ENCODE measurements around the gene TEX12. TPM values are rescaled to one million over a fixed set of nuclear protein-coding genes. Genes with fewer than 3 reads are reported as not detected.

The TEX12 gene
- total and polyA plus RNA-seq, 8 donors, result 0.24 to 0.40 (median 0.38) TPM; not detected in 4

DNA sequence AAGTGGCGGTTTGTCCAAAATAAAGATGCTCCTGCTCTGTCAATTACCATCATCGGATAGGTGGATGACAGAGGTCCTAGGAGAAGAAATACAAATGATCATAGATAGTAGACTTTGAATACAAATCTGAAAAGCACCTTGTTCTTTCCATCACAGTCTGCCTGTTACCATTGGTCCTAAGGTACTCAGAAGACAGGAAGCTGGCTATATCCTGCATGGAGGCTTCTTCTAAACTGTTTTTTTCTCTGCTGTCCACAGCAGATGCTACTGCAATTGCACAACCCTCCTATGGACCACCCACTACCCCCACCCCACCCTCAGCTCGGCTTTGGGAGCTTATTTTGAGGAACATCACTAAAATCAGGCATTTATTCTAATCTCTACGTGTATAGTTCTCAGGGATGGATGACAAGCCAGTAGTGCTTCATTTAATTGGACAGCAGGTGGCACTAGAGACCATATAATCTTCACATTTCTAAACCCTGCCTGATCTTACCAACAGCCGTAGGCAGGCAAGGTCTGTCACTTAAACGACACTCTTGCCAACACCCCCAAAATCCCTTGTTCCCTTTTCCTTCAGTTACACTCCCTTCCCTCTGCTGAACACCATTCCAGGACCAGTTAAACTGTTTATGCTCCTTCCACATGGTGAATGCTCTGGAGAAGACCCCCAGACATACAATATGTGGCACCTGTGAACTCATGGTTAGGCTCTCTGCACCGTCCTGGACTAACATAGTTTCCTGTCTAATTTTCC, 52.5 kb downstream of the TEX12 start:
- ATAC-seq, result peak; percentile 98

GRCh38 chr11:112221274-112221835, 54.2 kb downstream of the TEX12 start:
- Histone ChIP-seq H3K4me1 (no peaks in the 10 kb centered on the region), H3K27me3 (no peaks in the 10 kb centered on the region), H3K36me3 (no peaks in the 10 kb centered on the region), H3K4me3 (no peak overlapping the region), H3K9me3 (no peaks in the 10 kb centered on the region), H3K27ac (peak overlapping the region in 1 of 2 donors; percentile 11)
- TF ChIP-seq, protein P1, sequence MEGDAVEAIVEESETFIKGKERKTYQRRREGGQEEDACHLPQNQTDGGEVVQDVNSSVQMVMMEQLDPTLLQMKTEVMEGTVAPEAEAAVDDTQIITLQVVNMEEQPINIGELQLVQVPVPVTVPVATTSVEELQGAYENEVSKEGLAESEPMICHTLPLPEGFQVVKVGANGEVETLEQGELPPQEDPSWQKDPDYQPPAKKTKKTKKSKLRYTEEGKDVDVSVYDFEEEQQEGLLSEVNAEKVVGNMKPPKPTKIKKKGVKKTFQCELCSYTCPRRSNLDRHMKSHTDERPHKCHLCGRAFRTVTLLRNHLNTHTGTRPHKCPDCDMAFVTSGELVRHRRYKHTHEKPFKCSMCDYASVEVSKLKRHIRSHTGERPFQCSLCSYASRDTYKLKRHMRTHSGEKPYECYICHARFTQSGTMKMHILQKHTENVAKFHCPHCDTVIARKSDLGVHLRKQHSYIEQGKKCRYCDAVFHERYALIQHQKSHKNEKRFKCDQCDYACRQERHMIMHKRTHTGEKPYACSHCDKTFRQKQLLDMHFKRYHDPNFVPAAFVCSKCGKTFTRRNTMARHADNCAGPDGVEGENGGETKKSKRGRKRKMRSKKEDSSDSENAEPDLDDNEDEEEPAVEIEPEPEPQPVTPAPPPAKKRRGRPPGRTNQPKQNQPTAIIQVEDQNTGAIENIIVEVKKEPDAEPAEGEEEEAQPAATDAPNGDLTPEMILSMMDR (IDR thresholded peaks at IDR 0.05), result no peak
- no peak for DNase-seq
- no peak for ATAC-seq
- intact Hi-C loops (cut with DNase I), result no loop called here

More for the DNA sequence above, 52.5 kb downstream of the TEX12 start:
- Histone ChIP-seq H3K36me3 (no peaks in the 10 kb centered on the region), H3K27me3 (no peaks in the 10 kb centered on the region), H3K9me3 (no peaks in the 10 kb centered on the region), H3K4me1 (no peaks in the 10 kb centered on the region), H3K27ac (no peak overlapping the region), H3K4me3 (no peak overlapping the region)
- DNase-seq, result peak in 2 of 4 donors; percentile 75 to 84
- TF ChIP-seq, protein P1 (IDR thresholded peaks at IDR 0.05), result peak; percentile 64 to 80
- intact Hi-C loops (cut with DNase I), result loop anchor here (2.0 to 10.0 kb wide), 2 partner anchors 55 to 61 kb away; no protein-coding TSS in a partner anchor

Other genes starting within 250 kb of the TEX12 start
- gene C11orf52, start 248.5 kb upstream of the TEX12 start, total RNA-seq, result 10 to 100 TPM in 1 of 2 donors, 1 to 10 TPM in 1; 6.2 to 15.6 TPM
- gene C11orf52, start 248.5 kb upstream of the TEX12 start, polyA plus RNA-seq (ENCODE audit: insufficient read length in 6 of 6), result 1 to 10 TPM; 5.7 to 9.5 (median 9.1) TPM
- 10 to 100 TPM; 10.9 to 11.1 TPM for gene DIXDC1, start 230.0 kb upstream of the TEX12 start, total RNA-seq
- gene DIXDC1, start 230.0 kb upstream of the TEX12 start, polyA plus RNA-seq (ENCODE audit: insufficient read length in 6 of 6), result 10 to 100 TPM; 21.5 to 32.2 (median 25.7) TPM
- gene DLAT, start 142.0 kb upstream of the TEX12 start, total RNA-seq, result 10 to 100 TPM; 32.5 to 40.1 TPM
- gene DLAT, start 142.0 kb upstream of the TEX12 start, polyA plus RNA-seq (ENCODE audit: insufficient read length in 6 of 6), result 10 to 100 TPM; 29.8 to 36.1 (median 33.8) TPM
- 1 to 10 TPM; 2.7 to 4.0 TPM for gene PIH1D2, start 93.4 kb upstream of the TEX12 start, total RNA-seq
- 1 to 10 TPM; 5.9 to 9.3 (median 7.8) TPM for gene PIH1D2, start 93.4 kb upstream of the TEX12 start, polyA plus RNA-seq (ENCODE audit: insufficient read length in 6 of 6)
- gene NKAPD1, start 93.1 kb upstream of the TEX12 start, total RNA-seq, result 10 to 100 TPM; 13.3 to 14.7 TPM
- gene NKAPD1, start 93.1 kb upstream of the TEX12 start, polyA plus RNA-seq (ENCODE audit: insufficient read length in 6 of 6), result 10 to 100 TPM; 44.0 to 59.5 (median 52.8) TPM
- 10 to 100 TPM; 55.1 to 59.7 TPM for gene TIMM8B, start 80.6 kb upstream of the TEX12 start, total RNA-seq
- gene TIMM8B, start 80.6 kb upstream of the TEX12 start, polyA plus RNA-seq (ENCODE audit: insufficient read length in 6 of 6), result 10 to 100 TPM; 55.7 to 64.5 (median 60.8) TPM
- 100 to 1,000 TPM in 1 of 2 donors, 10 to 100 TPM in 1; 94.1 to 103 TPM for gene SDHD, start 80.5 kb upstream of the TEX12 start, total RNA-seq
- 100 to 1,000 TPM; 113 to 127 (median 124) TPM for gene SDHD, start 80.5 kb upstream of the TEX12 start, polyA plus RNA-seq (ENCODE audit: insufficient read length in 6 of 6)
- gene IL18, start 3.3 kb upstream of the TEX12 start, total RNA-seq, result 10 to 100 TPM; 35.8 to 46.0 TPM
- 1 to 10 TPM; 1.3 to 5.5 (median 1.5) TPM for gene IL18, start 3.3 kb upstream of the TEX12 start, polyA plus RNA-seq (ENCODE audit: insufficient read length in 6 of 6)
- 1 to 10 TPM; 3.3 to 3.9 TPM for gene BCO2, start 8.1 kb downstream of the TEX12 start, total RNA-seq
- gene BCO2, start 8.1 kb downstream of the TEX12 start, polyA plus RNA-seq (ENCODE audit: insufficient read length in 6 of 6), result 10 to 100 TPM in 2 of 6 donors, 1 to 10 TPM in 4; 6.3 to 11.8 (median 9.4) TPM
- 10 to 100 TPM; 28.2 to 28.4 TPM for gene PTS, start 59.1 kb downstream of the TEX12 start, total RNA-seq
- gene PTS, start 59.1 kb downstream of the TEX12 start, polyA plus RNA-seq (ENCODE audit: insufficient read length in 6 of 6), result 10 to 100 TPM; 35.5 to 46.0 (median 39.8) TPM
- not detected for gene PLET1, start 93.5 kb downstream of the TEX12 start, total RNA-seq
- under 1 TPM in 2 of 6 donors, not detected in 4; 0.18 TPM for gene PLET1, start 93.5 kb downstream of the TEX12 start, polyA plus RNA-seq (ENCODE audit: insufficient read length in 6 of 6)